Measurements from ENCODE around the gene CINP.

The CINP gene

DNA sequence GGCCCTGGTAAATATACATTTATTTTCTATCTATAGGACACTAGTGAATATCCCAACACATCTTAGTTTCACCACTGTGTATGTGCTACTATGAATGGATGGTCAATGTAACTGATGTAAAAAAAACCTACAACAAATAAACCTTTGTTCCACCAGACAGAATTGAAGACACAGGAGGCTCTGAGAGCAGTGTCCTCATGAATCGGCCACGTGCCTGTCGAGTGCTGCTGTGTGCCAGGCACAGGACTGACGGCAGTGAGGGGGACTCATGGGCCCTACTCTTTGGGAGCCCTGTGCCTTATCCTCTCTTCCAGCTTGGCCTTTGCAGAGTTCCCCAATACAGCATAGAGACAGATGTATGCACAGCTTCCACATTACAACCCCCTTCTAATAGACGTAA is 18.2 kb downstream of the CINP start:
- TF ChIP-seq, protein P1, sequence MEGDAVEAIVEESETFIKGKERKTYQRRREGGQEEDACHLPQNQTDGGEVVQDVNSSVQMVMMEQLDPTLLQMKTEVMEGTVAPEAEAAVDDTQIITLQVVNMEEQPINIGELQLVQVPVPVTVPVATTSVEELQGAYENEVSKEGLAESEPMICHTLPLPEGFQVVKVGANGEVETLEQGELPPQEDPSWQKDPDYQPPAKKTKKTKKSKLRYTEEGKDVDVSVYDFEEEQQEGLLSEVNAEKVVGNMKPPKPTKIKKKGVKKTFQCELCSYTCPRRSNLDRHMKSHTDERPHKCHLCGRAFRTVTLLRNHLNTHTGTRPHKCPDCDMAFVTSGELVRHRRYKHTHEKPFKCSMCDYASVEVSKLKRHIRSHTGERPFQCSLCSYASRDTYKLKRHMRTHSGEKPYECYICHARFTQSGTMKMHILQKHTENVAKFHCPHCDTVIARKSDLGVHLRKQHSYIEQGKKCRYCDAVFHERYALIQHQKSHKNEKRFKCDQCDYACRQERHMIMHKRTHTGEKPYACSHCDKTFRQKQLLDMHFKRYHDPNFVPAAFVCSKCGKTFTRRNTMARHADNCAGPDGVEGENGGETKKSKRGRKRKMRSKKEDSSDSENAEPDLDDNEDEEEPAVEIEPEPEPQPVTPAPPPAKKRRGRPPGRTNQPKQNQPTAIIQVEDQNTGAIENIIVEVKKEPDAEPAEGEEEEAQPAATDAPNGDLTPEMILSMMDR (IDR thresholded peaks at IDR 0.05; ENCODE audit: low read depth, low read length): no peak
- DNase-seq (ENCODE audit: extremely low read depth, low read depth): no peak

GRCh38 chr14:102344084-102344483 is 18.6 kb downstream of the CINP start:
- no peak for DNase-seq (ENCODE audit: extremely low read depth, low read depth)
- TF ChIP-seq, protein P1 (IDR thresholded peaks at IDR 0.05; ENCODE audit: low read depth, low read length): no peak

GRCh38 chr14:102342238-102342637 is 20.5 kb downstream of the CINP start:
- TF ChIP-seq, protein P1 (IDR thresholded peaks at IDR 0.05; ENCODE audit: low read depth, low read length): no peak
- no peak for DNase-seq (ENCODE audit: extremely low read depth, low read depth)

GRCh38 chr14:102341566-102341965 is 21.1 kb downstream of the CINP start:
- TF ChIP-seq, protein P1 (IDR thresholded peaks at IDR 0.05; ENCODE audit: low read depth, low read length): no peak
- no peak for DNase-seq (ENCODE audit: extremely low read depth, low read depth)

DNA sequence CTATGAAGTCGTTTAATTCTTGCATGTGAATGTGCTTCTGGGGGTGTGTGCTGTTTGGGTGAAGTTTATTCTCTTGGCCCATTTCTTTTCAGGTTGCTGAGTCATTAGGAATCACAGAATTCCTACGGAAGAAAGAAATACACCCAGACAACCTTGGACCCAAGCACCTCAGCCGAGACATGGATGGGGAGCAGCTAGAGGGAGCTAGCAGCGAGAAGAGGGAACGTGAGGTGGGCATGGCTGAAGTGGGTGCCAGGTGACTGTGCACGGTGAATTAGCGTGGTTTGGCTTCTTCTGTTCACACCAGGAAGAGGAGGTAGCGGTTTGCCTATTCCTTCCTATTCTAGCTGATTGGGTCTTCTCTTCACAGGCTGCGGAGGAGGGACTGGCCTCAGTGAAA is 24.0 kb downstream of the CINP start:
- TF ChIP-seq, protein P1 (IDR thresholded peaks at IDR 0.05; ENCODE audit: low read depth, low read length): no peak
- DNase-seq (ENCODE audit: extremely low read depth, low read depth): no peak

- DNase-seq (ENCODE audit: extremely low read depth, low read depth): no peak
- TF ChIP-seq, protein P1 (IDR thresholded peaks at IDR 0.05; ENCODE audit: low read depth, low read length): no peak
These were observed 27.5 kb downstream of the CINP start for GRCh38 chr14:102335163-102335562.

DNA sequence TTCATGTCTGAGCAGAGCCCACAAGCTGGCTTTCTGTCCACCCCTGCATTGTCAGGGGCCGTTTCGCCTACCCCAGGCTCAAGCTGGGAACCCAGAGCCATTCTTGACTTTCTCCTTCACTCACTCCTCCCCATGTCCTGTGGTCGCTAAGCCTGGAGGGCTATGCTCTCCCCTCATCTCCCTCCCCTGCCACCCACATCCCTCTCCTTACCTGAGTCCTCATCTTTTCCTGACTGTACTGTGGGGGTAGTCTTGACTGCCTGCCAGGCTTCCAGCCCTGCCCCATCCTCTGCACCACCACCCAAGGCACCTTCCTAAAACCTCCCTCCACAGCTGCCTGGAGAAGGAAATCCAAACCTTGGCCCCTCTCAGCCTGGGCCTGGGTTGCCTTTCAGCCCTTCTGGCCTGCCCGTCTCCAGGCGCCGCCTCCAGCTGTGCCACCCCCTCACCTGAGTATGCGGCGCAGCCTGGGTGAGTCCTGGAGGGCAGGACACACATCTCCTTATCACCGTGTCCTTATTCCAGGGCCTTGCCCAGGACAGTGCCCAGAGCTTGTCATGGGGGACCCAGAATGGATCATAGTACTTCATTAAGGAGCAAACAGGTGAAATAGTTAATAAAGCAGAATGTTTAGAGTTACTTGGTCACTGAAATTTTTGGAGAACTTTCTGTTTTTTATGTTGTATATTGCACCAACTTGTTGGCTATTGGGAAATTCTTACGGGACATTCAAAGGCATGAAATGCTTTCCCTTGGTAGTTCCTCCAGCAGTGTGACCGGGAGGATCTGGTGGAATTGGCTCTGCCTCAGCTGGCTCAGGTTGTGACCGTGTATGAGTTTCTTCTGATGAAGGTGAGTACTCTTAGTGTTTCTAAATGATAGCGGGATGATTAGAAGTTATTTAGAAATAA is 28.6 kb downstream of the CINP start:
- DNase-seq (ENCODE audit: extremely low read depth, low read depth): no peak
- TF ChIP-seq, protein P1 (IDR thresholded peaks at IDR 0.05; ENCODE audit: low read depth, low read length): no peak

Measured in AG09319 (cell line).